K562 (cell line): ENCODE data around the gene NME7. TPM values are rescaled to one million over a fixed set of nuclear protein-coding genes. Genes with fewer than 3 reads are reported as not detected.

Source experiments
- CTBP1 ChIP-seq: fragments of 450-650 bp; IDR thresholded peaks from 2 replicates; pipeline ENCODE4 v1.6.1; 2016; ENCODE audit warnings: borderline replicate concordance
- CXXC5 ChIP-seq: fragments of 250-450 bp; sonication (Bioruptor Pico); IDR thresholded peaks from 2 replicates; pipeline ENCODE4 v1.8.0; 2022; ENCODE audit warnings: inconsistent platforms, mild to moderate bottlenecking, moderate library complexity
- GABPB1 ChIP-seq: sonication (generic); formaldehyde crosslinking; IDR thresholded peaks from 2 replicates; pipeline ENCODE4 v1.8.0; 2022; ENCODE audit warnings: mild to moderate bottlenecking, missing genetic modification reagents
- MXI1 ChIP-seq: IDR thresholded peaks from 2 replicates; pipeline ENCODE4 v1.6.1; 2011; ENCODE audit warnings: low read depth, mild to moderate bottlenecking, improper control_type of control experiment, low read length
- RHOXF2B ChIP-seq: fragments of 250-450 bp; sonication (Bioruptor Pico); conservative IDR thresholded peaks from 2 replicates; pipeline ENCODE4 v1.5.1; 2021
- TCF3 ChIP-seq: sonication (generic); formaldehyde crosslinking; IDR thresholded peaks from 2 replicates; pipeline ENCODE4 v1.4.0; 2020; ENCODE audit warnings: mild to moderate bottlenecking, missing genetic modification reagents
- ZNF311 ChIP-seq: fragments of 250-450 bp; sonication (Bioruptor Pico); IDR thresholded peaks from 2 replicates; pipeline ENCODE4 v1.4.0; 2020; ENCODE audit warnings: mild to moderate bottlenecking, moderate library complexity
- polyA plus RNA-seq, 8 experiments: library from polyadenylated mRNA; depleted of rRNA in 4 of 8; stranded (reverse) in 5 of 8; unstranded in 3 of 8; fragments of >200 nt; fragmentation: Nextera tagmentation in 2 of 8; fragmentation: Illumina TruSeq in 1 of 8; extraction: Ambion mirVana in 2 of 8; extraction: Trizol in 1 of 8; gene quantifications; 2 replicates each; pipeline versions ENCODE4 v1.2.1 to v1.2.3, GENCODE V29; 2011 to 2014; ENCODE audit warnings: inconsistent platforms in 1 of 8, missing spikeins in 1 of 8
- total RNA-seq, 7 experiments: library from RNA; depleted of rRNA in 6 of 7; stranded (reverse); fragments of >200 nt in 6 of 7; fragmentation: Illumina TruSeq in 2 of 7; extraction: Trizol in 2 of 7; gene quantifications; 2 replicates each; pipeline versions ENCODE4 v1.2.1 to v1.2.3, GENCODE V29; 2011 to 2021; ENCODE audit warnings: low replicate concordance in 1 of 7
- TF ChIP-seq, protein P1 (sequence below): IDR thresholded peaks from 2 replicates; pipeline ENCODE4 v1.6.1; 2014; ENCODE audit warnings: antibody characterized with exemption
- TF ChIP-seq, protein P2 (sequence below): sonication (generic); formaldehyde crosslinking; IDR thresholded peaks from 2 replicates; pipeline ENCODE4 v1.8.0; 2022; ENCODE audit warnings: missing genetic modification reagents, mild to moderate bottlenecking, borderline replicate concordance
- TF ChIP-seq, protein P3 (sequence below): sonication (generic); formaldehyde crosslinking; IDR thresholded peaks from 2 replicates; pipeline ENCODE4 v1.8.0; 2022; ENCODE audit warnings: mild to moderate bottlenecking, missing genetic modification reagents
- TF ChIP-seq, protein P4 (sequence below): fragments of 450-650 bp; formaldehyde crosslinking; IDR thresholded peaks from 2 replicates; pipeline ENCODE4 v1.4.0; 2020; ENCODE audit warnings: mild to moderate bottlenecking, moderate library complexity

The NME7 gene
- total and polyA plus RNA-seq, 9 of the 15 experiments (the other 6 are each of a cell fraction or from before 2014, with no cell fraction given) = 7.9 to 43.2 (median 23.9) TPM

DNA sequence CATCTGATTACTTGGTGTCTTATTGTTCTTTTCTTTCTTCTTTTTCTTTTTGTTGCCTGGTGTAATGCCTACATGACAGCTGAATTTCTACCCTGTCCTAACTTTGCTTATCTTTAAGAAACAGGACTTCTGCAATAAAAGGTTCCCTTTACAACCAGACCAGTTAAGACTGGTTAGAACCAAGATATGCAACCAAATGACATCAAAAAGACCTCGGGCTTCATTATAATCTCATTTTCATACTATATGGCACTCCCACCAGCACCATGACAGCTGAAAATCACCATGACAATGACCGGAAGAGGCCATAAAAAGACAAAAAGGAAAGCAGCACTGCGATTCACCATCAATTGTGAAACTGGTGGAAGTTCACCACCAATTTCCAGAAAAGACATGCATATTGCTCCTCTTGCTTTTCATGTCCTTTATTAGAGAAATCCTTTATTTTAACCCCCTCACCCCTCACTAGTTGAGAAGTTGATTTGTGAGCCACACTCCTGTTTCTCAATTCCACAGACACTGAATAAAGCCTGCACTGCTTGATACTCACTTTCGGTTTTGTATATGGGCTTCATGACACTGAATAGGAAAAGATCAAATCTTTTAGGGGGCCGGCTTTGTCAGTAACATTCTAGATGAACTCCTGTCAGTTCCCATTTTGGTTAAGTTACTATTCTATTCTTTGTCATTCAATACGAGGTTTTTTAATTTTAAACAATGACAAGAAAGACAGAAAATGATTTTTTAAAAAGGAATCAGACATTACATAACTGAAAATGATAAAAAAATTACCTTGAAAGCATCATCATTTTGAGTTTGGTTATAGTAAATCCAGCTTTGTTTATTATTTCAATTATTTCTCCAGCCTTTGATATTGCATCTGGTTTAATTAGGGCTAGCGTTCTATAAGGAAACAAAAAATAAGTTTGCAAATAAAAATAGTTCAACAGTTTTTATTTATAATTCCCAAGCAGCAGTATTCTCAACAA, 58.1 kb downstream of the NME7 start (continued):
- TF ChIP-seq, protein P1, sequence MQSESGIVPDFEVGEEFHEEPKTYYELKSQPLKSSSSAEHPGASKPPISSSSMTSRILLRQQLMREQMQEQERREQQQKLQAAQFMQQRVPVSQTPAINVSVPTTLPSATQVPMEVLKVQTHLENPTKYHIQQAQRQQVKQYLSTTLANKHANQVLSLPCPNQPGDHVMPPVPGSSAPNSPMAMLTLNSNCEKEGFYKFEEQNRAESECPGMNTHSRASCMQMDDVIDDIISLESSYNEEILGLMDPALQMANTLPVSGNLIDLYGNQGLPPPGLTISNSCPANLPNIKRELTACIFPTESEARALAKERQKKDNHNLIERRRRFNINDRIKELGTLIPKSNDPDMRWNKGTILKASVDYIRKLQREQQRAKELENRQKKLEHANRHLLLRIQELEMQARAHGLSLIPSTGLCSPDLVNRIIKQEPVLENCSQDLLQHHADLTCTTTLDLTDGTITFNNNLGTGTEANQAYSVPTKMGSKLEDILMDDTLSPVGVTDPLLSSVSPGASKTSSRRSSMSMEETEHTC = no peak
- TF ChIP-seq, protein P2, sequence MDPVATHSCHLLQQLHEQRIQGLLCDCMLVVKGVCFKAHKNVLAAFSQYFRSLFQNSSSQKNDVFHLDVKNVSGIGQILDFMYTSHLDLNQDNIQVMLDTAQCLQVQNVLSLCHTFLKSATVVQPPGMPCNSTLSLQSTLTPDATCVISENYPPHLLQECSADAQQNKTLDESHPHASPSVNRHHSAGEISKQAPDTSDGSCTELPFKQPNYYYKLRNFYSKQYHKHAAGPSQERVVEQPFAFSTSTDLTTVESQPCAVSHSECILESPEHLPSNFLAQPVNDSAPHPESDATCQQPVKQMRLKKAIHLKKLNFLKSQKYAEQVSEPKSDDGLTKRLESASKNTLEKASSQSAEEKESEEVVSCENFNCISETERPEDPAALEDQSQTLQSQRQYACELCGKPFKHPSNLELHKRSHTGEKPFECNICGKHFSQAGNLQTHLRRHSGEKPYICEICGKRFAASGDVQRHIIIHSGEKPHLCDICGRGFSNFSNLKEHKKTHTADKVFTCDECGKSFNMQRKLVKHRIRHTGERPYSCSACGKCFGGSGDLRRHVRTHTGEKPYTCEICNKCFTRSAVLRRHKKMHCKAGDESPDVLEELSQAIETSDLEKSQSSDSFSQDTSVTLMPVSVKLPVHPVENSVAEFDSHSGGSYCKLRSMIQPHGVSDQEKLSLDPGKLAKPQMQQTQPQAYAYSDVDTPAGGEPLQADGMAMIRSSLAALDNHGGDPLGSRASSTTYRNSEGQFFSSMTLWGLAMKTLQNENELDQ (CRISPR knock-in tag) = no peak
- TF ChIP-seq MXI1 = peak; percentile 66
- peak; percentile 89 for TF ChIP-seq TCF3 (CRISPR knock-in tag)
- no peak for TF ChIP-seq RHOXF2B
- TF ChIP-seq ZNF311 (CRISPR knock-in tag) = no peak
- TF ChIP-seq CXXC5 (CRISPR knock-in tag) = no peak
- TF ChIP-seq CTBP1 = no peak; the same call in 1 of the 2 replicates
- TF ChIP-seq, protein P3, sequence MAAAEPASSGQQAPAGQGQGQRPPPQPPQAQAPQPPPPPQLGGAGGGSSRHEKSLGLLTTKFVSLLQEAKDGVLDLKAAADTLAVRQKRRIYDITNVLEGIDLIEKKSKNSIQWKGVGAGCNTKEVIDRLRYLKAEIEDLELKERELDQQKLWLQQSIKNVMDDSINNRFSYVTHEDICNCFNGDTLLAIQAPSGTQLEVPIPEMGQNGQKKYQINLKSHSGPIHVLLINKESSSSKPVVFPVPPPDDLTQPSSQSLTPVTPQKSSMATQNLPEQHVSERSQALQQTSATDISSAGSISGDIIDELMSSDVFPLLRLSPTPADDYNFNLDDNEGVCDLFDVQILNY (CRISPR knock-in tag) = no peak
- no peak for TF ChIP-seq GABPB1
- TF ChIP-seq, protein P4, sequence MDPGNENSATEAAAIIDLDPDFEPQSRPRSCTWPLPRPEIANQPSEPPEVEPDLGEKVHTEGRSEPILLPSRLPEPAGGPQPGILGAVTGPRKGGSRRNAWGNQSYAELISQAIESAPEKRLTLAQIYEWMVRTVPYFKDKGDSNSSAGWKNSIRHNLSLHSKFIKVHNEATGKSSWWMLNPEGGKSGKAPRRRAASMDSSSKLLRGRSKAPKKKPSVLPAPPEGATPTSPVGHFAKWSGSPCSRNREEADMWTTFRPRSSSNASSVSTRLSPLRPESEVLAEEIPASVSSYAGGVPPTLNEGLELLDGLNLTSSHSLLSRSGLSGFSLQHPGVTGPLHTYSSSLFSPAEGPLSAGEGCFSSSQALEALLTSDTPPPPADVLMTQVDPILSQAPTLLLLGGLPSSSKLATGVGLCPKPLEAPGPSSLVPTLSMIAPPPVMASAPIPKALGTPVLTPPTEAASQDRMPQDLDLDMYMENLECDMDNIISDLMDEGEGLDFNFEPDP = no peak
